ENCODE data around the gene VN1R4. TPM values are rescaled to one million over a fixed set of nuclear protein-coding genes. Genes with fewer than 3 reads are reported as not detected.

VN1R4 gene
- total and polyA plus RNA-seq, 4 donors = not detected

Other genes starting within 250 kb of the VN1R4 start
- gene ERVV-2, start 223.0 kb downstream of the VN1R4 start, total RNA-seq = under 1 TPM in 1 of 2 donors, not detected in 1; 0.06 TPM
- gene ERVV-2, start 223.0 kb downstream of the VN1R4 start, polyA plus RNA-seq (ENCODE audit: insufficient read length in 2 of 2) = not detected
- gene ZNF160, start 164.3 kb downstream of the VN1R4 start, total RNA-seq = 10 to 100 TPM; 42.0 to 47.4 TPM
- gene ZNF160, start 164.3 kb downstream of the VN1R4 start, polyA plus RNA-seq (ENCODE audit: insufficient read length in 2 of 2) = 10 to 100 TPM; 22.4 to 28.6 TPM
- gene ZNF415, start 134.8 kb downstream of the VN1R4 start, total RNA-seq = 10 to 100 TPM; 27.3 to 35.0 TPM
- gene ZNF415, start 134.8 kb downstream of the VN1R4 start, polyA plus RNA-seq (ENCODE audit: insufficient read length in 2 of 2) = 10 to 100 TPM; 32.6 to 41.0 TPM
- 10 to 100 TPM; 18.2 to 21.3 TPM for gene ZNF347, start 108.7 kb downstream of the VN1R4 start, total RNA-seq
- 10 to 100 TPM in 1 of 2 donors, 1 to 10 TPM in 1; 9.7 to 16.5 TPM for gene ZNF347, start 108.7 kb downstream of the VN1R4 start, polyA plus RNA-seq (ENCODE audit: insufficient read length in 2 of 2)
- gene ZNF665, start 74.4 kb downstream of the VN1R4 start, total RNA-seq = 1 to 10 TPM; 5.4 to 8.5 TPM
- 1 to 10 TPM; 4.5 to 6.4 TPM for gene ZNF665, start 74.4 kb downstream of the VN1R4 start, polyA plus RNA-seq (ENCODE audit: insufficient read length in 2 of 2)
- 10 to 100 TPM; 43.0 to 47.9 TPM for gene ZNF677, start 12.8 kb downstream of the VN1R4 start, total RNA-seq
- 10 to 100 TPM; 39.2 to 42.6 TPM for gene ZNF677, start 12.8 kb downstream of the VN1R4 start, polyA plus RNA-seq (ENCODE audit: insufficient read length in 2 of 2)
- under 1 TPM in 1 of 2 donors, not detected in 1; 0.11 TPM for gene VN1R2, start 9.4 kb downstream of the VN1R4 start, total RNA-seq
- gene VN1R2, start 9.4 kb downstream of the VN1R4 start, polyA plus RNA-seq (ENCODE audit: insufficient read length in 2 of 2) = under 1 TPM in 1 of 2 donors, not detected in 1; 0.12 TPM
- 10 to 100 TPM; 11.5 to 11.7 TPM for gene ZNF845, start 66.0 kb upstream of the VN1R4 start, total RNA-seq
- 1 to 10 TPM; 4.8 to 5.9 TPM for gene ZNF845, start 66.0 kb upstream of the VN1R4 start, polyA plus RNA-seq (ENCODE audit: insufficient read length in 2 of 2)
- 10 to 100 TPM; 12.2 to 14.8 TPM for gene ZNF525, start 98.0 kb upstream of the VN1R4 start, total RNA-seq
- 1 to 10 TPM; 4.0 to 5.9 TPM for gene ZNF525, start 98.0 kb upstream of the VN1R4 start, polyA plus RNA-seq (ENCODE audit: insufficient read length in 2 of 2)
- gene ZNF765, start 127.4 kb upstream of the VN1R4 start, total RNA-seq = 10 to 100 TPM; 16.3 to 16.4 TPM
- 10 to 100 TPM; 11.3 to 13.2 TPM for gene ZNF765, start 127.4 kb upstream of the VN1R4 start, polyA plus RNA-seq (ENCODE audit: insufficient read length in 2 of 2)
- 10 to 100 TPM in 1 of 2 donors, 1 to 10 TPM in 1; 8.7 to 13.4 TPM for gene ZNF761, start 164.3 kb upstream of the VN1R4 start, total RNA-seq
- 1 to 10 TPM; 9.4 to 9.5 TPM for gene ZNF761, start 164.3 kb upstream of the VN1R4 start, polyA plus RNA-seq (ENCODE audit: insufficient read length in 2 of 2)
- gene ZNF813, start 200.0 kb upstream of the VN1R4 start, total RNA-seq = 1 to 10 TPM; 5.1 TPM
- 1 to 10 TPM; 2.4 to 3.1 TPM for gene ZNF813, start 200.0 kb upstream of the VN1R4 start, polyA plus RNA-seq (ENCODE audit: insufficient read length in 2 of 2)